Peyer's patch (tissue), 4 donors: ENCODE results near the gene DNMT3A.

Experiments used
- POLR2A ChIP-seq, 2 donors: fragments of 450-650 bp; IDR thresholded peaks; one replicate each; pipeline ENCODE4 v1.5.1; 2017; ENCODE audit warnings: antibody characterized with exemption in 2 of 2, mild to moderate bottlenecking in 2 of 2, moderate library complexity in 2 of 2
- TF ChIP-seq, protein P1 (sequence below), 6 experiments: fragments of 450-650 bp in 4 of 6; fragments of 200-600 bp in 2 of 6; sonication (generic) in 1 of 6; IDR thresholded peaks; one replicate each; pipeline ENCODE4 v1.5.1; 2017 to 2019; ENCODE audit warnings: antibody characterized with exemption in 6 of 6, mild to moderate bottlenecking in 3 of 6, moderate library complexity in 1 of 6

DNA sequence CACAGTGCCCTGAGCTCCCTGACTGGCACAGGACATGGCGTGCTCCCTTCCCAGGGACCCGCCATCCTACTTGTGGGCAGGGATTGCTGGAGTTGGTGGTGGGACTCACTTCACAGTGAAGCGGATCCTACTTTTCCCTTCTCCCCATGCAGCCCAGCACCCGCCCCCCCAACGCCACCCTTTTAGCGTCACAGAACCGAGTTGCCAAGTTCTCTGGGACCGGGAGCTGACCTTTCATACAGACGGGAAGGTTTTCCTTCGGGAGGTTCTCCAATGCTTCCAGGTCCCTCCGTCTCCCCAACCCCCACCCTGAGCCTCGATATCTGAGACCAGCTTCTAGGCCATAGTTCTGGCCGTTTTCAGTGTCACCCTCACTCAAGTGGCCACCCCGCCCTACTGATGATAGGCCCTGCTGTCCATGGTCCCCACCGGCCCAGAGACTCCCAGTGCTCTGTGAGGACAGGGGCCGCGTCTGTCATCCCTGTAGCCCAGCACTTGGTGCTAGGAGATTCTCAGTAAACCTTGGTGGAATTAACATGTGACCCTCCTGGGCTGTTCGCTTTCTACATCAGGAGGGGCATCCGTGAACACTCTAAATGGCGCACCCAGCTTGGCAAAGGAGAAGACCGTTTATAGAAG lies 1.6 kb upstream of the DNMT3A start:
- TF ChIP-seq, protein P1, sequence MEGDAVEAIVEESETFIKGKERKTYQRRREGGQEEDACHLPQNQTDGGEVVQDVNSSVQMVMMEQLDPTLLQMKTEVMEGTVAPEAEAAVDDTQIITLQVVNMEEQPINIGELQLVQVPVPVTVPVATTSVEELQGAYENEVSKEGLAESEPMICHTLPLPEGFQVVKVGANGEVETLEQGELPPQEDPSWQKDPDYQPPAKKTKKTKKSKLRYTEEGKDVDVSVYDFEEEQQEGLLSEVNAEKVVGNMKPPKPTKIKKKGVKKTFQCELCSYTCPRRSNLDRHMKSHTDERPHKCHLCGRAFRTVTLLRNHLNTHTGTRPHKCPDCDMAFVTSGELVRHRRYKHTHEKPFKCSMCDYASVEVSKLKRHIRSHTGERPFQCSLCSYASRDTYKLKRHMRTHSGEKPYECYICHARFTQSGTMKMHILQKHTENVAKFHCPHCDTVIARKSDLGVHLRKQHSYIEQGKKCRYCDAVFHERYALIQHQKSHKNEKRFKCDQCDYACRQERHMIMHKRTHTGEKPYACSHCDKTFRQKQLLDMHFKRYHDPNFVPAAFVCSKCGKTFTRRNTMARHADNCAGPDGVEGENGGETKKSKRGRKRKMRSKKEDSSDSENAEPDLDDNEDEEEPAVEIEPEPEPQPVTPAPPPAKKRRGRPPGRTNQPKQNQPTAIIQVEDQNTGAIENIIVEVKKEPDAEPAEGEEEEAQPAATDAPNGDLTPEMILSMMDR (IDR thresholded peaks at IDR 0.05) = no peak
- no peak for TF ChIP-seq POLR2A (IDR thresholded peaks at IDR 0.05)
